ENCODE measurements around the gene DNAH14.

GRCh38 chr1:225415967-225416745, 486.7 kb downstream of the DNAH14 start:
- TF ChIP-seq, protein P1, sequence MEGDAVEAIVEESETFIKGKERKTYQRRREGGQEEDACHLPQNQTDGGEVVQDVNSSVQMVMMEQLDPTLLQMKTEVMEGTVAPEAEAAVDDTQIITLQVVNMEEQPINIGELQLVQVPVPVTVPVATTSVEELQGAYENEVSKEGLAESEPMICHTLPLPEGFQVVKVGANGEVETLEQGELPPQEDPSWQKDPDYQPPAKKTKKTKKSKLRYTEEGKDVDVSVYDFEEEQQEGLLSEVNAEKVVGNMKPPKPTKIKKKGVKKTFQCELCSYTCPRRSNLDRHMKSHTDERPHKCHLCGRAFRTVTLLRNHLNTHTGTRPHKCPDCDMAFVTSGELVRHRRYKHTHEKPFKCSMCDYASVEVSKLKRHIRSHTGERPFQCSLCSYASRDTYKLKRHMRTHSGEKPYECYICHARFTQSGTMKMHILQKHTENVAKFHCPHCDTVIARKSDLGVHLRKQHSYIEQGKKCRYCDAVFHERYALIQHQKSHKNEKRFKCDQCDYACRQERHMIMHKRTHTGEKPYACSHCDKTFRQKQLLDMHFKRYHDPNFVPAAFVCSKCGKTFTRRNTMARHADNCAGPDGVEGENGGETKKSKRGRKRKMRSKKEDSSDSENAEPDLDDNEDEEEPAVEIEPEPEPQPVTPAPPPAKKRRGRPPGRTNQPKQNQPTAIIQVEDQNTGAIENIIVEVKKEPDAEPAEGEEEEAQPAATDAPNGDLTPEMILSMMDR (IDR thresholded peaks at IDR 0.05; ENCODE audit: low read depth, low read length, missing input control) = no peak
- TF ChIP-seq REST (IDR thresholded peaks at IDR 0.05) (no peak), MAX (IDR thresholded peaks at IDR 0.05) (no peak), JUND (IDR thresholded peaks at IDR 0.05) (no peak), YY1 (IDR thresholded peaks at IDR 0.05) (no peak), GABPA (IDR thresholded peaks at IDR 0.05 in 1 of 2, conservative IDR thresholded peaks at IDR 0.05 in 1 of 2) (no peak), RAD21 (IDR thresholded peaks at IDR 0.05) (no peak)
